Fibroblast of gingiva (primary cell): ENCODE measurements around the gene GRIP2.

ENCODE experiments used
- DNase-seq: peaks from one replicate; pipeline ENCODE4 v3.0.0-alpha.2; 2011; ENCODE audit warnings: low read depth

The GRIP2 gene

DNA sequence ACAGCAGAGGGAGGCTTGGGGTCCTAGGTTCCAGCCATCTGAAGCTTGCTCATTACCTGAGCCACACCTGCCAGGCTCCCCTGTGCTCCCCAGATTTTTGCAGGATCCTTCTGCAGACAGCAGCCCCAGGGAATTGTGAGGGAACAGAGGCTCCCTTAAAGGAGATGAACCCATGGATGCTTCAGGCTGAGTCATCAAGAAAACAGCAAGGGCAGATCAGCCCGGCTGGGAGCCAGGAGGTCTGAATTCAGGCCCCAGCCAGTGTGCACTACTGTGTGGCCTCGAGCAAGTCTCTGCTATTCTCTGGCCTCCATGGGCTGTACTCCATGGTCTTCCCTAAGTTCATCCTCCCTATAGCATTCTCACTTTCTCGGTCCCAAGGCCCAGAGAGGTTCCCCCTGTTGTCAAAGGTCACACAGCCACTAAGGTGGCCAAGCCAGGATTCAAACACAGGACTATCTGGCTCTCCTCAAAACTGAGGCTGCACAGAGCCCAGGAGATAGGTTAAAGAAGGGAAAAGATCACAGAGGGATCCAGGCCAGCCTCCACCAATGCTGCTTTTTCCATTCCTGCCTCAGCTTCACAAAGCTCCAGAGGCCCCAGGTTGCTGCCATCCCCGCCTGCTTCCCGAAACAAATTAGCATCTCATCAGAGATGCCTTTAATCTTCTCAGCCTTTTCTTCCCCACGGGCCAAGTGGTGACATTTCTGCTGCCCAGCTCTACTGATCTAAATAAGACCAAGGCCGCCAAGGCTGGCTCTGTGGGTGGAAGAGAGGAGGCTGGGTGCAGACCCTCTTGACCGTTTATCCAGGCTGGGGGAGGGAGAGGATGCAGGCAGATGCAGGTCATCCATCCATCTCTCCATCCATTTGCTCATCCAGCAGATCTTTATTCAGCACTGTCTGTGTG lies 21.2 kb upstream of the GRIP2 start:
- no peak for DNase-seq

- no peak for DNase-seq
Observed at GRCh38 chr3:14560110-14560509, 20.0 kb upstream of the GRIP2 start.

GRCh38 chr3:14558029-14558428 lies 17.9 kb upstream of the GRIP2 start:
- no peak for DNase-seq

GRCh38 chr3:14555835-14556234 lies 15.7 kb upstream of the GRIP2 start:
- DNase-seq: no peak

- DNase-seq: no peak
Observed at GRCh38 chr3:14554715-14555114, 14.6 kb upstream of the GRIP2 start.

- no peak for DNase-seq
Observed at GRCh38 chr3:14553871-14554270, 13.7 kb upstream of the GRIP2 start.

GRCh38 chr3:14552717-14553116 lies 12.6 kb upstream of the GRIP2 start:
- DNase-seq: no peak

- DNase-seq: no peak
Observed at GRCh38 chr3:14552041-14552648, 12.0 kb upstream of the GRIP2 start.

- DNase-seq: no peak
Observed at GRCh38 chr3:14550651-14551611, 10.8 kb upstream of the GRIP2 start.

GRCh38 chr3:14550181-14550580 lies 10.0 kb upstream of the GRIP2 start:
- DNase-seq: no peak

GRCh38 chr3:14549256-14549919 lies 9.2 kb upstream of the GRIP2 start:
- DNase-seq: no peak

- DNase-seq: peak; percentile 52
Observed at GRCh38 chr3:14548321-14548729, 8.2 kb upstream of the GRIP2 start.

DNA sequence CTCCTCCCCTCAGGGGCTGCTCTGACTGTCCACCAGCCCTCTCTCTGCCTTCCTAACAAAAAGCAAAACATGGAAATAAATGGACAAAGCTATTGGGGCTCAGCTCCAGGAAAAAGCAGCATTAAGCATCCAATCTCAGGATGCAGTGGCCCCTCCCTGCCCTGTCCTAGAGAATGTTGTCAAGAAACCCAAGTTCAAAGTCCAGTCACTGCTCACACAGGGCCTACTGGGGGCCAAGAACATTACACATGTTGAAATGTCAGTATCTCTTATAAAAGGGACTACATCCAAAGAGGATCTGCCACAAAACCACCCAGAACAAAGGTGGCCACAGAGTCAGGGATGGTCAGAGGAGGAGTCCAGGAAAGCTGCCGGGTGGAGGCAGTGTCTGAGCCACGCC lies 7.6 kb upstream of the GRIP2 start:
- no peak for DNase-seq

DNA sequence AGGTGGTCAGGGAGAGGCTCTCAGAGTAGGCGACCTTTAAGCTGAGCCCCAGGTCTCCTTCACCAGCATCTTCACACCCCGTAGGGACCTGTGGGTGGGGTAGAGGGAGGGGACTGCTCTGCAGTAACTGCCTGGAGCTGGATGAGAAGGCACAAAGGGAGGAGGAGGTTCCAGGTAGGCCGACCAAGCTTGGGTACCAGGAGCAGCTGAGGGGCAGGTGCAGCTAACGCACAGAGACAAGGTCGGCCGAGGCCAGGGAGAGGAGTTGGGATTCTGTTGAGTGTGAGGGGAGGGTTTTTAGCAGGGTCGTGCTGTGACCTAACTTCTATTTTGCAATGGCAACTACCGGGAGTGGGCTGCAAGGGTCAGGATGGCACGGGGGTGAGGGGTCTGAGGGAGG lies 5.9 kb upstream of the GRIP2 start:
- DNase-seq: no peak

- no peak for DNase-seq
Observed at GRCh38 chr3:14545251-14545635, 5.1 kb upstream of the GRIP2 start.

DNA sequence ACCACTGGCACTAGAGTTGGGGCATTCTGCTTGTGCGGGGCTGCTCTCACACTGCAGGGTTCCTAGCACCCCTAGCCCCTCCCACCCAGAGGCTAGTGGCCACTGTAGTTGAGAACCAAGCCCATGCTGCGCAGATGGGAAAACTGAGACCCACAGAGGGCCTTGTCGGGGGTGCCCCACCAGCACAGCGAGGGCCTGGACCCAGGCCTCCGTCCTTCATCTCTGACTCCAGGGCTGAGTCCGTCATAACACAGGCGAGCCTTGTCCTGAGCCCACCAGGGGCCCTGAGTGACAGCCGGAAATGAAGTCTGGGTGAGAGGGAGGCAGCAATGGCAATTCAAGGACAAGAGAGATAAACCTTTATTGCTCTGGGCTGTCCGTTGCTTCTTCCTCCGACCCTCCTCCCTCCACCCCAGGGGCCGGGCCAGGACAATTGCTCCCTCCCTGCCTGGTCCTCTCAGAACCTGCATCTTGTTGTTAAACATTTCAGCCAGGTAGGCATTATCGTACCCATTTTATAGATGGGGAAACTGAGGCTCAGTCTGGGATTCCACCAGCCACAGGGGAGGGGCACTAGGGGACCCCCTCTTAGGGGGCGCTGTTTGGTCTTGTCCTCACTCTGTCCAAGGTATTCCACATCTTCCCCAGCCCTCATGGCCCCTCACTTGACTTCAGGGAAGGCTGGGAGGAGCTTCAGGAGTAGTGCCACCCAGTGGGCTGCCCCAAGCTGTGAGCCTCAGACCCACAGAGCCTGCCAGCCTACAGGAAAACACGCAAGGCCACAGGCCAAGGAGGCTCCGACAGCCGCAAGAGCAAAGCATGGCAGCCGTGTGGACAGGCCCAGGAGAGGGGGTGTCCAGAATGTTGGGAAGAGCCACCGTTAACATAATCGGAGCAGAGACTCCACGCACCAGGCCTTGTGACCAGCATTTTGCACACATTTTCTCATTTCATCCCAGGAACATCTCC lies 4.4 kb upstream of the GRIP2 start:
- no peak for DNase-seq

GRCh38 chr3:14543446-14543845 lies 3.3 kb upstream of the GRIP2 start:
- no peak for DNase-seq

GRCh38 chr3:14542656-14543055 lies 2.5 kb upstream of the GRIP2 start:
- no peak for DNase-seq

- no peak for DNase-seq
Observed at GRCh38 chr3:14541646-14542045, 1.5 kb upstream of the GRIP2 start.

DNA sequence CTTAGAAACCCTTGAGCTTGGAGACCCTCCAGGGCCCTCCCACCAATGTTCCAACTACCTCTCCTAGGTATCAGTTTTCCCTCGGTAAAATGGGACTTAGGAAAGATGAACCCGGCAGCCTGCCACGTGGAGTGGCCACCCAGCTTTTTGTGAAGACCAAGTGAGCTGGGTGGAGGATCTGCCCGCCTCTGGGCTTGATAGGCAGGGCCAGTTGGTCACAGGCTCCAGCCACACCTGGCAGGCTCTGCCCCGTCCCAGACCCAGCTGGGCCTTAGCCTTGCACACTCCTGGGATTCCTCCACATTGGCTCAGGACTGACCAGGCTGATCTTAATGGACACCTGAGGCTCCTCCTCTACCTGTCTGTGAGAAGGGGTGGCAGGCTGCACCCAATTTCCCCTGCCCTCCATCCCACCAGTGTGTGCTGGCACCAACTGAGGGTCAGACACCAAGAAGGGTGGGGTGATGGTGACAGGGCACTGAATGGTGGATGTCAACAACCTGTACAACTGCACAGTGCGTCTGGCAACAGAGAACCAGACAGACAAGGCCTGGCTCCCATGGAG lies 761 bp upstream of the GRIP2 start:
- no peak for DNase-seq

- DNase-seq: no peak
Observed at GRCh38 chr3:14539384-14539741, 779 bp downstream of the GRIP2 start.
